B cell (primary cell): ENCODE data around the gene DEDD2.

Source experiments
- CTCF ChIP-seq: fragments of 200-600 bp; IDR thresholded peaks from one replicate; pipeline ENCODE4 v1.8.0; 2022; ENCODE audit warnings: antibody characterized with exemption, mild to moderate bottlenecking
- EZH2 ChIP-seq: IDR thresholded peaks from 2 replicates; pipeline ENCODE4 v1.6.1; 2012; ENCODE audit warnings: borderline replicate concordance, low read depth, mild to moderate bottlenecking, moderate library complexity, low read length; ENCODE audit not compliant: insufficient read depth, poor library complexity, severe bottlenecking

DNA sequence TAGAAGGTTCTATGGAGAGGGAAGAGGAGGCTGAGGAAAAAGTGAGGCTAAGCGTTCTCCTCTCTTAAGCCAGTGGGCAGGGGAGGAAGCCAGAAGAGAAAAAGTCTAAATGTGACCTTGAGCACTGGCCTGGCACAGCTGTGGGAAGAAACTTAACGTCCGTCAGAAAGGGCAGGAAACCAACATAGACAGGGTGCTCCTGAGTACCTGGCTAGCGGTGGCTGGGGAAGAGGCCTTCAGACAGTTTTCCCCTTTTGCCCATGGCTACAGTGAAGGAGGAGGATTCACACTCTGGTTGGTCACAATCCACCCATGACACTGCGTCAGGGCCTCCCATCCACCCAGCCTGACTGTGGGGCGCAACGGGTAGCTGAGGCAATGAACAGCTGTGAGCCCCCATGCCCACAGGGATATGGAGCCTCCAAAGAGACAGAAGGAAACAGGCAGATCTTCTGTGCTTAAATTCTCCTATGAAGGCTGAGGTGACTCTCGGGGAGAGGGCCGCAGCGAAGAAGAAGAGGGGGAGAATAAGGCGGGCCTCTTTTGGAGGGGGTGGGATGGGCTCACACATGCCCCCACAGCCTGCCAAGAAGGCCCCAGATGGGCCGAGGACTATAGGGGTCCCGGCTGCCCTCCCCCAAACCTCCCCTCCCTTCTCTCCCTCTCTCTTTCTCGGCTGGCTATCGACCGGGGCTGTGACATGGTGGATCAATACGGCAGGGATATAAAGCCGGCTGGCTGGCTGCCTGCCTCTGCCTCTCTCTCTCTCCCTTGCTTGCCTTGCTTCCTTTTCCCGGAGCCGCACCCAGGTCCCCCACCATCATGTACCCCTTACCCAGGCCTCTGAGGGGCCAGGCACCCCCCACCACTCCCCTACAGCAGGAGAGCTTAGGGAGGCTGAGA is 65.4 kb downstream of the DEDD2 start:
- TF ChIP-seq CTCF (no peak), EZH2 (no peak)
